HUES64 (cell line): ENCODE data around the gene CZIB.

Experiments
- H3K27ac ChIP-seq: 2 replicates; pipeline ENCODE4 v1.7.0; 2013; ENCODE audit warnings: low read depth, low read length, inconsistent platforms
- H3K27me3 ChIP-seq: 2 replicates; pipeline ENCODE4 v1.6.1; 2013; ENCODE audit warnings: mild to moderate bottlenecking, low read length; ENCODE audit not compliant: insufficient read depth
- H3K36me3 ChIP-seq: 2 replicates; pipeline ENCODE4 v1.6.1; 2013; ENCODE audit warnings: mild to moderate bottlenecking, low read length; ENCODE audit not compliant: insufficient read depth
- H3K4me1 ChIP-seq: 2 replicates; pipeline ENCODE4 v1.6.1; 2013; ENCODE audit warnings: mild to moderate bottlenecking, low read length, moderate library complexity; ENCODE audit not compliant: insufficient read depth
- H3K4me3 ChIP-seq: 2 replicates; pipeline ENCODE4 v1.5.1; 2013; ENCODE audit warnings: mild to moderate bottlenecking, low read length, moderate library complexity
- H3K9ac ChIP-seq: 2 replicates; pipeline ENCODE4 v1.6.1; 2013; ENCODE audit warnings: mild to moderate bottlenecking, low read depth, low read length
- H3K9me3 ChIP-seq: 2 replicates; pipeline ENCODE4 v1.6.1; 2013; ENCODE audit warnings: low read depth, low read length; ENCODE audit not compliant: insufficient read depth
- WGBS: fragments of 150-250, 120-280 bp; methylation state at CpG from one replicate; pipeline ENCODE4 v1.1.7; 2013; ENCODE audit warnings: missing lambda C conversion rate; 5-methylcytosine and 5-hydroxymethylcytosine counted together

The CZIB gene

DNA sequence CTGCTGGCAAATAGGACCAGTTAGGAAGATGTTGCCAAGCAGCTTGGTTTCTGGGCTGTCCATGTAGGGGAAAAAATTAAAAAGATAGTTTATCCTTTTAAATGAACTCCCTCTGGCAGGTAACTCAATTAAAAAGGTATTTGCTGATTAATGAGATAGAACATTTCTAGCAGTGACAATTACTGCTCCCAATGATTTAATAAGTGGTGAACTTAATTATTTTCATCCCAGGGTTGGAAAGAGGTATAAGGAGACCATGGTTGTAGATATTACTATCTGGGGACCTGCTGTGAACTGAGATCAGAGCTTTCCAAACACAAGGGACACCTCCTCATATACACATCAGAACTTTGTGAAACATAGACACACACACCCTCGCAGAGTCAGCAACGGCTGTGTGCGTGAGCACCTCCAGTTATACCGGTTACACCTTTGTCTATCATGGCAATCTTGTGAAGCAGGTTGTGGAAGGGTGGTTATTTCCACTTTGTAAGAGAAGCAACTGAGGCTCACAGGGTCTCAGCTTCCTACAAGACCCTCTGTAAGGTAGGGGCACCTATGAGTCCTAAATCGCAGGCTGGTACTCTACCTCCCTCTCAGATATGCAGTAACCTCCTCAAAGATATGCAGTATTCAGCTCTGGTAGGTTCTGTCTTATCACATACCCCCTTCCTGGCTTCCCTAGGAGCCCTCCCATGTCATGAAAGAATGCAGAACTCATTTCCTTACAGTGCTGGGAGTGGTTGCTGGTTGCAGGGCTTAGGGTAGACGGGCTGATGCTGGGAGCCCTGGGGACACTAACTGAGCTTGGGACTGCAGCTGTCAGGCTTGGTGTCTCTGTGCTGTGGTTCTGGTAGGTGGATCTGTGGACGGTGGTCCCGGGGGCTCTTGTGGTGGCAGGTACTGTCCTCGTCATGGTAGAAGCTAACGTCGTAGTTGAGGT, 36.3 kb upstream of the CZIB start:
- Histone ChIP-seq H3K27ac (no peak overlapping the region), H3K9ac (no peak overlapping the region), H3K9me3 (no peaks in the 10 kb centered on the region), H3K4me3 (no peak overlapping the region), H3K27me3 (no peaks in the 10 kb centered on the region), H3K4me1 (no peaks in the 10 kb centered on the region), H3K36me3 (peaks cover 99% of the 10 kb centered on the region)
- WGBS, result 95% methylated on average over 11 of the region's 11 CpGs

DNA sequence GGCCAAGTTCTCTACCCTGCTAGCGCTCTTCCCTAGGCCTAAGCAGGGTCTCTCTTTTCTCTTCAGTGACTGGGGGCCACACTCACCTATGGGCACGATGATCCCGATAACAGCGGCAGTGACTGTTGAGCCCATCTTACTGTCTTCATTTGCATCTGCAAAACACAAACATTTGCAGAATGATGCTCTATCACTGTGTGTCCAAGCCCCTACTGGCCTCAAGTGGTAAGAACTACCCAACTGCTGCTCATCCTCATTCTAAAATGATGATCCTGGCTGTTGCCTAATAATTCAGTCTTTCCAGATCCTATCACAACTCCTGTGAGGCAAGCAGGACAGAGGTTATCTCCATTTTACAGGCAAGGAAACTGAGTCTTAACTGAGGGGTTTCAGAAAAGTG, 34.6 kb upstream of the CZIB start:
- H3K9ac ChIP-seq, result no peak overlapping the region
- no peak overlapping the region for H3K27ac ChIP-seq
- H3K27me3 ChIP-seq, result no peaks in the 10 kb centered on the region
- H3K9me3 ChIP-seq, result no peaks in the 10 kb centered on the region
- H3K4me3 ChIP-seq, result no peak overlapping the region
- H3K36me3 ChIP-seq, result peaks cover 97% of the 10 kb centered on the region
- WGBS, result 97% methylated on average over 4 of the region's 4 CpGs
- H3K4me1 ChIP-seq, result no peaks in the 10 kb centered on the region

DNA sequence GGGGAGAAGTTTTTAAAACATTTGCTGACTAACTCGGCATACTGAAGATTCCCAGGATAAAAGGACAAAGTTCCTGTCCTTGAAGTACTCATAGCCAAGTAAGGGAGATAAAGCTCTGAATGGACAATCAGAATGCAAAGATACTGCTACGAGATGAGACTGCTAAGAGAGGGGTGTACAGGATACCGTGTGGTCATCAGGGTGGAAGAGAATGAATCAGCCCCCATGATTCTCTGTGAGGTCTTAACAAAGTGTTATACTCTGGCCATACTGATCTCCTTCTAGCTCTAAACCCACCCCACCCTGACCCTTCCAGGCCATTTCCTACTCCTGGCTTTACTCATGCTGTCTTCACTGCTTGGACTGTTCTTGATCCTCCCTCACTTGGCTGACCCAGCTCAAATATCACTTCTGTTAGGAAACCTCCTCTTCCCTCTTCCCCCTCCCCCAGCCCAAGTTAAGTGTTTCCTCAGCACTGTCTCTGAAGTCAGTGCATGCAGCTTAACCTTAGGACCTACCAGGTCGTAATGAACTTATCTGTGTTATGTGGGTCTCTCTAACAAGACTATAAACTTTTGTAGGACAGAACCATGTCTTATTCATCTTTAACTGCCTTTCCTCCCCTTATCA, 33.7 kb upstream of the CZIB start:
- 86% methylated on average over 3 of the region's 4 CpGs for WGBS
- H3K27ac ChIP-seq, result no peak overlapping the region

GRCh38 chr1:53250325-53250724, 29.9 kb upstream of the CZIB start:
- H3K9ac ChIP-seq, result no peak overlapping the region
- no peak overlapping the region for H3K27ac ChIP-seq
- no peaks in the 10 kb centered on the region for H3K4me1 ChIP-seq
- H3K27me3 ChIP-seq, result no peaks in the 10 kb centered on the region
- WGBS, result 92% methylated on average over 4 of the region's 4 CpGs
- no peak overlapping the region for H3K4me3 ChIP-seq
- no peaks in the 10 kb centered on the region for H3K9me3 ChIP-seq
- peaks cover 97% of the 10 kb centered on the region for H3K36me3 ChIP-seq

More for the DNA sequence above, 33.7 kb upstream of the CZIB start:
- H3K9me3 ChIP-seq, result no peaks in the 10 kb centered on the region
- H3K4me1 ChIP-seq, result no peaks in the 10 kb centered on the region
- H3K36me3 ChIP-seq, result peaks cover 97% of the 10 kb centered on the region
- no peaks in the 10 kb centered on the region for H3K27me3 ChIP-seq
- no peak overlapping the region for H3K9ac ChIP-seq
- no peak overlapping the region for H3K4me3 ChIP-seq

GRCh38 chr1:53249706-53250105, 29.3 kb upstream of the CZIB start:
- H3K4me3 ChIP-seq, result no peak overlapping the region
- 90% methylated on average over 3 of the region's 3 CpGs for WGBS
- peaks cover 97% of the 10 kb centered on the region for H3K36me3 ChIP-seq

GRCh38 chr1:53246261-53247134, 26.1 kb upstream of the CZIB start:
- Histone ChIP-seq H3K36me3 (peaks cover 79% of the 10 kb centered on the region), H3K4me3 (no peak overlapping the region), H3K9me3 (no peaks in the 10 kb centered on the region), H3K4me1 (no peaks in the 10 kb centered on the region), H3K27me3 (no peaks in the 10 kb centered on the region), H3K27ac (no peak overlapping the region), H3K9ac (no peak overlapping the region)
- WGBS, result 96% methylated on average over 3 of the region's 4 CpGs

More at GRCh38 chr1:53249706-53250105, 29.3 kb upstream of the CZIB start:
- Histone ChIP-seq H3K4me1 (no peaks in the 10 kb centered on the region), H3K9me3 (no peaks in the 10 kb centered on the region), H3K9ac (no peak overlapping the region), H3K27ac (no peak overlapping the region), H3K27me3 (no peaks in the 10 kb centered on the region)

- Histone ChIP-seq H3K27ac (no peak overlapping the region), H3K9ac (no peak overlapping the region), H3K36me3 (peaks cover 55% of the 10 kb centered on the region), H3K4me1 (no peaks in the 10 kb centered on the region), H3K9me3 (no peaks in the 10 kb centered on the region), H3K4me3 (no peak overlapping the region), H3K27me3 (no peaks in the 10 kb centered on the region)
- 79% methylated on average over 4 of the region's 4 CpGs for WGBS
These were observed 23.7 kb upstream of the CZIB start for GRCh38 chr1:53244141-53244540.

- no peaks in the 10 kb centered on the region for H3K27me3 ChIP-seq
- H3K9ac ChIP-seq, result no peak overlapping the region
- peaks cover 38% of the 10 kb centered on the region for H3K36me3 ChIP-seq
- H3K4me1 ChIP-seq, result no peaks in the 10 kb centered on the region; the same call in 1 of the 2 replicates
- H3K4me3 ChIP-seq, result no peak overlapping the region
- WGBS, result 92% methylated on average over 4 of the region's 4 CpGs
- H3K27ac ChIP-seq, result no peak overlapping the region
- H3K9me3 ChIP-seq, result no peaks in the 10 kb centered on the region
These were observed 21.9 kb upstream of the CZIB start for GRCh38 chr1:53242381-53242780.

DNA sequence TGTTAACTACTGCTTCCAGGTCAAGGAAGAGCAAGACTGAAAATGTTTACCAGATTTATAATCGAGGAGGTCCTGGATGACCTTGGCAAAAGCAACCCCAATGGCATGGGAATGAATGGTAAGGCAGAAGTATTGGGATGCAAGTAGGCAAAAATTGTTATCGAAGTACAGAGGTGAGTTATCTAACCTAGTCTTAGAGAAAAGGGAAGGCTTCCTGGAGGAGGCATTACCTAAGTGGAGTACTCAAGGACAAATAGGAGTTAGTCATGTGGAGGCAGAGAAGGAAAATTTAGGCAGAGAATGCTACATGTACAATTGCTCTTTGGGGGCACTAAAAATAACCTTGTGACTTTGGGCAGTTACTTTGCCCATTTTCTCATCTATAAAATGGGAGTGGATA, 21.4 kb upstream of the CZIB start:
- Histone ChIP-seq H3K4me3 (no peak overlapping the region), H3K27ac (no peak overlapping the region), H3K9me3 (no peaks in the 10 kb centered on the region), H3K36me3 (peaks cover 32% of the 10 kb centered on the region), H3K9ac (no peak overlapping the region), H3K4me1 (no peaks in the 10 kb centered on the region; the same call in 1 of the 2 replicates), H3K27me3 (no peaks in the 10 kb centered on the region)
- WGBS, result 91% methylated on average over 2 of the region's 2 CpGs

GRCh38 chr1:53238197-53239155, 18.0 kb upstream of the CZIB start, which contains the start of gene MAGOH:
Gene MAGOH (minus strand): TSS chr1:53238518. CDS start chr1:53238448, 70 bp downstream.
- Histone ChIP-seq H3K9ac (peak within 1 kb of the TSS; percentile 82), H3K27me3 (no peaks in the 10 kb centered on the region), H3K4me1 (no peaks in the 10 kb centered on the region; the same call in 1 of the 2 replicates), H3K4me3 (peak within 1 kb of the TSS; percentile 97), H3K27ac (peak within 1 kb of the TSS; percentile 72; the same call in 1 of the 2 replicates), H3K9me3 (no peaks in the 10 kb centered on the region), H3K36me3 (peaks cover 31% of the 10 kb centered on the region)
- 3% methylated on average over 64 of the region's 64 CpGs for WGBS
